Endothelial cell of umbilical vein (primary cell): Measurements from ENCODE around the gene MICAL3. TPM values are rescaled to one million over a fixed set of nuclear protein-coding genes. Genes with fewer than 3 reads are reported as not detected.

Source experiments
- BruUV-seq: library from RNA; stranded (reverse); fragments of 400-500 nt; replicated peaks from 2 replicates; lab custom pipeline; 2021; lab: Mats Ljungman, UMichigan
- CTCF ChIA-PET: fragments of 300-600, 350-600 bp; sonication (Branson Sonifier 250); formaldehyde crosslinking; loops from one replicate; lab custom pipeline; 2021; ENCODE audit warnings: antibody characterized with exemption, inconsistent platforms; lab: Charles Lee
- POLR2A ChIA-PET: fragments of 300-600, 350-600 bp; sonication (Branson Sonifier 250); formaldehyde crosslinking; loops from one replicate; lab custom pipeline; 2021; ENCODE audit warnings: antibody characterized with exemption, inconsistent platforms; lab: Charles Lee
- DNase-seq: peaks from one replicate; pipeline ENCODE4 v3.0.0-alpha.2; 2011; ENCODE audit warnings: low read depth, low spot score
- FAIRE-seq: peaks from 2 replicates; lab custom pipeline; 2011; peaks lifted over from hg19 to GRCh38; lab: Jason Lieb, UNC
- H2AFZ ChIP-seq: 2 replicates; pipeline ENCODE4 v1.6.0; 2012; ENCODE audit warnings: low read depth, low read length, control low read depth, inconsistent platforms
- H3K27ac ChIP-seq: 2 replicates; pipeline ENCODE4 v1.5.1; 2011; ENCODE audit warnings: low read depth, mild to moderate bottlenecking, control low read depth, low read length, moderate library complexity; ENCODE audit not compliant: insufficient read depth
- H3K27me3 ChIP-seq, 2 experiments: 2 replicates each; pipeline versions ENCODE4 v1.6.0 to v1.6.1; 2011; ENCODE audit warnings: low read length in 2 of 2, mixed read lengths in 1 of 2; ENCODE audit not compliant: control insufficient read depth in 2 of 2, insufficient read depth in 2 of 2
- H3K36me3 ChIP-seq, 2 experiments: 2 replicates in 1 of 2; 3 replicates in 1 of 2; pipeline ENCODE4 v1.5.1; 2011; ENCODE audit warnings: low read length in 2 of 2, mild to moderate bottlenecking in 1 of 2, moderate library complexity in 1 of 2; ENCODE audit not compliant: control insufficient read depth in 2 of 2, insufficient read depth in 2 of 2; ENCODE audit errors: extremely low read depth in 1 of 2
- H3K4me1 ChIP-seq: 3 replicates; pipeline ENCODE4 v1.5.1; 2011; ENCODE audit warnings: mild to moderate bottlenecking, low read length; ENCODE audit not compliant: control insufficient read depth, insufficient read depth; ENCODE audit errors: extremely low read depth
- H3K4me2 ChIP-seq: 2 replicates; pipeline ENCODE4 v1.6.1; 2011; ENCODE audit warnings: low read length, control low read depth, mixed read lengths; ENCODE audit not compliant: insufficient read depth
- H3K4me3 ChIP-seq, 3 experiments: fragments of 200-600 bp in 1 of 3; sonication (generic), shearing (Covaris generic) in 1 of 3; replicated peaks in 1 of 3; 2 replicates each; pipeline ENCODE4 v1.5.1; 2011 to 2016; ENCODE audit warnings: control low read depth in 3 of 3, low read length in 3 of 3, mild to moderate bottlenecking in 2 of 3, inconsistent platforms in 1 of 3, low read depth in 1 of 3, moderate library complexity in 1 of 3; ENCODE audit not compliant: insufficient read depth in 1 of 3
- H3K79me2 ChIP-seq: 2 replicates; pipeline ENCODE4 v1.6.0; 2012; ENCODE audit warnings: low read length, inconsistent platforms; ENCODE audit not compliant: control insufficient read depth, insufficient read depth
- H3K9ac ChIP-seq: replicated peaks from 2 replicates; pipeline ENCODE3; 2011; ENCODE audit warnings: low read length, control low read depth; ENCODE audit not compliant: insufficient read depth; ENCODE audit errors: extremely low read depth
- H3K9me1 ChIP-seq: replicated peaks from 3 replicates; pipeline ENCODE4 v1.6.0; 2011; ENCODE audit warnings: mild to moderate bottlenecking, low read length; ENCODE audit not compliant: control insufficient read depth, insufficient read depth; ENCODE audit errors: extremely low read depth
- H3K9me3 ChIP-seq: replicated peaks from 2 replicates; pipeline ENCODE4 v1.5.1; 2012; ENCODE audit warnings: low read length, inconsistent platforms; ENCODE audit not compliant: control insufficient read depth, insufficient read depth
- H4K20me1 ChIP-seq: replicated peaks from 2 replicates; pipeline ENCODE3; 2011; ENCODE audit warnings: mild to moderate bottlenecking, low read length; ENCODE audit not compliant: control insufficient read depth, insufficient read depth; ENCODE audit errors: extremely low read depth
- EZH2 ChIP-seq: IDR thresholded peaks from 2 replicates; pipeline ENCODE4 v1.6.1; 2012; ENCODE audit warnings: borderline replicate concordance, low read depth, mild to moderate bottlenecking, moderate library complexity, low read length, inconsistent platforms; ENCODE audit not compliant: severe bottlenecking
- FOS ChIP-seq: IDR thresholded peaks from 2 replicates; pipeline ENCODE4 v1.6.1; 2011; ENCODE audit warnings: mild to moderate bottlenecking, low read length, moderate library complexity, borderline replicate concordance; ENCODE audit not compliant: insufficient read depth
- MYC ChIP-seq: IDR thresholded peaks from one replicate; pipeline ENCODE4 v1.6.1; 2011; ENCODE audit warnings: mild to moderate bottlenecking, low read depth, low read length
- POLR2A ChIP-seq: IDR thresholded peaks from 2 replicates; pipeline ENCODE4 v1.6.1; 2012; ENCODE audit warnings: low read depth, mild to moderate bottlenecking, control low read depth, low read length
- POLR2AphosphoS5 ChIP-seq: IDR thresholded peaks from 2 replicates; pipeline ENCODE4 v1.6.1; 2012; ENCODE audit warnings: low read depth, mild to moderate bottlenecking, control low read depth, low read length, moderate library complexity; ENCODE audit not compliant: insufficient read depth
- dilution Hi-C: fragments of 300-500 bp; cut with MboI; formaldehyde crosslinking; loops from one replicate; pipeline ENCODE4 v1.15.0; 2019; ENCODE audit warnings: low sequenced_read_pairs; ENCODE audit not compliant: extremely low pct_ligation_motif_present
- intact Hi-C: fragments of 100-400 bp; cut with micrococcal nuclease; formaldehyde crosslinking; loops from one replicate; pipeline ENCODE4 v1.10.0; 2022
- polyA plus RNA-seq, 4 experiments: library from polyadenylated mRNA; depleted of rRNA in 3 of 4; stranded (reverse) in 3 of 4; unstranded in 1 of 4; fragments of >200 nt; gene quantifications; 2 replicates each; pipeline versions ENCODE4 v1.2.1 to v1.2.3, GENCODE V29; 2011 to 2012; ENCODE audit warnings: missing spikeins in 1 of 4
- total RNA-seq: library from RNA; stranded (reverse); gene quantifications from 2 replicates; pipeline ENCODE4 v1.2.3, GENCODE V29; 2021
- TF ChIP-seq, protein P1 (sequence below): IDR thresholded peaks from 2 replicates; pipeline ENCODE4 v1.6.1; 2011; ENCODE audit not compliant: insufficient read depth, insufficient read length
- TF ChIP-seq, protein P2 (sequence below), 2 donors: IDR thresholded peaks; 1 replicate in 1 of 2; 2 replicates in 1 of 2; pipeline ENCODE4 v1.5.1; 2011; ENCODE audit warnings: low read length in 2 of 2, mild to moderate bottlenecking in 2 of 2, moderate library complexity in 2 of 2, control low read depth in 1 of 2, inconsistent platforms in 1 of 2, low read depth in 1 of 2; ENCODE audit not compliant: insufficient read depth in 1 of 2; ENCODE audit errors: extremely low read depth in 1 of 2

MICAL3 gene
- total and polyA plus RNA-seq, 2 donors (not counting 3 experiments of a cell fraction or from before 2014, with no cell fraction given): 14.5 to 63.7 TPM

DNA sequence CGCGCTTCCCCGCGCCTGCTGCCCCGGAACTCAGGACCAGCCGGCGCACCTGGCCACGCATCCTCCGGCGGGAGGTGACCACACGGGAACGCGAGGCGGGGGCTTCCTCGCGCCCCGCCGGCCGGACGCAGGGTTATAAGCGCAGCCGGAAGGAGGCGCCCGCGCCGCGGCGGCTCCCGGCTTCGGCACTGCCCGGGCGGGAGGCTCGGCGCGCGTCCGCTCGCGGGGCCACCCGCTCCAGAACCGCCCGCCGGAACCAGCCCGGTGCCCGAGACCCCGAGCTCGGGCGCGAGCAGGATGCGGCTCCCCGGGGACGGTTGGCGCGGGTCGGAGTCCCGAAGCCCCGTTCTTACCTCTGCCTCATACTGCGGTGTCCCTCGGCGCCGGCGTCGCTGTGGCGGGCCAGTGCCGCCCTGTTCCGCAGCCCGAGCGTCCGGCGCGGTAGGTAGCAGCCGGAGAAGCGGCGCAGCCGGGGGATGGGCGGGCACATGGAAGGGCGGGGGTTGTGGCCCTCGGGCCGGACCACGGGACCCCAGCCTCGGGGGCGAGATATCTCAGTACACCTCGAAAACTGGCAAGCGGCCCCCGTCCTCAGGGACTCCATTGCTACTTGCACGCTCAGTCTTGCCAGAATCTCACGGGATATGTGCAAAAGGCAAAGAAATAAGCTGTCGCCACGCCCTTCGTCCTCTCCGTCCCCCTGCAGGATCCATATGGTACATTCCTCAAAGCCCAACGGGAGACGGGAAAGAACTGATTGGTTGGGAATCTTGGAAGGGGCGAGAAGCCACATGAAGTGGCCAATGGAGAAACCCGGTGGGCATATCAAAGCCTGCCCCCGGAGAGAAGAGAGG lies 23.1 kb downstream of the MICAL3 start:
- BruUV-seq: no TSS peak
- H3K9ac ChIP-seq: peak overlapping the region; percentile 67
- peak; percentile 99 for FAIRE-seq
- H2AFZ ChIP-seq: peak overlapping the region; percentile 61
- H3K4me1 ChIP-seq: peaks cover 5% of the 10 kb centered on the region
- peaks cover 43% of the 10 kb centered on the region for H3K79me2 ChIP-seq
- dilution Hi-C loops: no loop called here
- H3K4me3 ChIP-seq: peak overlapping the region; percentile 45 to 86 (median 82)
- ChIA-PET CTCF (interaction anchor here (0.7 to 2.6 kb wide), 8 partner anchors 11 to 129 kb away, joined by 3 to 12 read pairs (median 4); partner anchors contain the start of gene MICAL3), POLR2A (interaction anchor here (0.6 kb wide), 1 partner anchor 82 kb away, joined by 5 read pairs; no protein-coding TSS in a partner anchor)
- intact Hi-C loops: loop anchor here (1.0 kb wide), 2 partner anchors 75 to 90 kb away; no protein-coding TSS in a partner anchor
- no peaks in the 10 kb centered on the region for H3K9me1 ChIP-seq
- H3K4me2 ChIP-seq: peak overlapping the region; percentile 47
- peak; percentile 44 for TF ChIP-seq MYC
- TF ChIP-seq EZH2: no peak
- TF ChIP-seq, protein P1, sequence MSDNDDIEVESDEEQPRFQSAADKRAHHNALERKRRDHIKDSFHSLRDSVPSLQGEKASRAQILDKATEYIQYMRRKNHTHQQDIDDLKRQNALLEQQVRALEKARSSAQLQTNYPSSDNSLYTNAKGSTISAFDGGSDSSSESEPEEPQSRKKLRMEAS: no peak
- TF ChIP-seq, protein P2, sequence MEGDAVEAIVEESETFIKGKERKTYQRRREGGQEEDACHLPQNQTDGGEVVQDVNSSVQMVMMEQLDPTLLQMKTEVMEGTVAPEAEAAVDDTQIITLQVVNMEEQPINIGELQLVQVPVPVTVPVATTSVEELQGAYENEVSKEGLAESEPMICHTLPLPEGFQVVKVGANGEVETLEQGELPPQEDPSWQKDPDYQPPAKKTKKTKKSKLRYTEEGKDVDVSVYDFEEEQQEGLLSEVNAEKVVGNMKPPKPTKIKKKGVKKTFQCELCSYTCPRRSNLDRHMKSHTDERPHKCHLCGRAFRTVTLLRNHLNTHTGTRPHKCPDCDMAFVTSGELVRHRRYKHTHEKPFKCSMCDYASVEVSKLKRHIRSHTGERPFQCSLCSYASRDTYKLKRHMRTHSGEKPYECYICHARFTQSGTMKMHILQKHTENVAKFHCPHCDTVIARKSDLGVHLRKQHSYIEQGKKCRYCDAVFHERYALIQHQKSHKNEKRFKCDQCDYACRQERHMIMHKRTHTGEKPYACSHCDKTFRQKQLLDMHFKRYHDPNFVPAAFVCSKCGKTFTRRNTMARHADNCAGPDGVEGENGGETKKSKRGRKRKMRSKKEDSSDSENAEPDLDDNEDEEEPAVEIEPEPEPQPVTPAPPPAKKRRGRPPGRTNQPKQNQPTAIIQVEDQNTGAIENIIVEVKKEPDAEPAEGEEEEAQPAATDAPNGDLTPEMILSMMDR (IDR thresholded peaks at IDR 0.05; ENCODE audit: extremely low read depth in 1 of 2, insufficient read depth in 1 of 2, low read depth in 1 of 2, low read length in 2 of 2): peak; percentile 31 to 41
- TF ChIP-seq POLR2AphosphoS5: peak; percentile 86
- peak; percentile 7 for TF ChIP-seq FOS
- peak; percentile 89 for TF ChIP-seq POLR2A
- H3K27ac ChIP-seq: peak overlapping the region; percentile 64
- DNase-seq: peak; percentile 96
- no peaks in the 10 kb centered on the region for H4K20me1 ChIP-seq
- no peaks in the 10 kb centered on the region for H3K36me3 ChIP-seq
- no peaks in the 10 kb centered on the region for H3K27me3 ChIP-seq
- H3K9me3 ChIP-seq: no peaks in the 10 kb centered on the region
